ENCODE measurements around the gene ZFAND4.
"Not testable (repeated sequence)": the region's sequence is repeated elsewhere in the genome, so short reads cannot be mapped to it uniquely, and the experiment has no call there.

The ZFAND4 gene

DNA sequence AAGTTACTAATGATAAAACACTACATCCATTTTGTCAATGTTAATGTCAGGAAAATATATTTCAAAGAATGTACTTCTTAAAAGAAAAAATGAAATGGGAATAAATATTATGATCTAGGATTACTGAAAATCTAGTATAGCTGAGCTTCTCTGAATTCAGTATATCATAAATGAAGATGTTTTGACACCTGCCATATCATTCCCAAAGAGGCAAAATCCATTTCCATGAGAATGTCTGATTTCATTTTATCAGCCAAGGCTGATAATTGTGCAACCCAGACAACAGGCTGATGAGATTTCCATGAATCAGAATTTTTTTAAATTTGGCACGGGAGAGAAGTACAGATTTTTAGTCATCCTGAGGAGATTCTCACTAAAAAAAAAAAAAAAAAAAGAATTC is 32.5 kb downstream of the ZFAND4 start:
- no peak for DNase-seq

DNA sequence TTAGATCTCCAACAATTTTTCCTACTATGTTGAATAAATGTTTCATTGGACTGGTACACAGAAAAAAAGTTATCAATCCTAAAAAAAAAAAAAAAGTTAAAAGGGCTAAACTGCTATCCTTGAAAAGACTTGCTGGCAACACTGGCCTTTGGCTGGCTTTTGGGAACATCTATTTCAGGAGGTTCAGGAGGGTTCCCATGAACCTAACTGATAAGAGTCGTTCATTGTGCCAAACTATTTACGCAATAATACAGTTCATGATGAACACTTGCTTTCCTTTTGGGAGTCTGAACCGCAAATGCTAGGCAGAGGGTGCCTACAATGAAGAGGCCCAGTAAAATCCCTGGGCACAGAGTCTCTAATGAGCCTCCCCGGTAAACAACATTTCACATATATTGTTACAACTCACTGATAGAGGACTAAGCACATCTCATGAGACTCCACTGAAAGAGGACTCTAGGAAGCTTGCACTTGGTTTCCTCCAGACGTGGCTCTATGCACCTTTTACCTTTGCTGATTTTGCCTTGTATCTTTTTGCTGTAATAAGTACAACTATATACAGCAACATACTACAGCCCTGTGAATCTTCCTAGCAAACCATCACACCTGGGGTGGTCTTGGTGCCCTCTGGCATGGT is 45.0 kb downstream of the ZFAND4 start:
- DNase-seq: no peak

- DNase-seq: no peak
Observed at GRCh38 chr10:45625879-45626278, 46.7 kb downstream of the ZFAND4 start.

- DNase-seq: no peak
Observed at GRCh38 chr10:45624724-45625123, 47.8 kb downstream of the ZFAND4 start.

DNA sequence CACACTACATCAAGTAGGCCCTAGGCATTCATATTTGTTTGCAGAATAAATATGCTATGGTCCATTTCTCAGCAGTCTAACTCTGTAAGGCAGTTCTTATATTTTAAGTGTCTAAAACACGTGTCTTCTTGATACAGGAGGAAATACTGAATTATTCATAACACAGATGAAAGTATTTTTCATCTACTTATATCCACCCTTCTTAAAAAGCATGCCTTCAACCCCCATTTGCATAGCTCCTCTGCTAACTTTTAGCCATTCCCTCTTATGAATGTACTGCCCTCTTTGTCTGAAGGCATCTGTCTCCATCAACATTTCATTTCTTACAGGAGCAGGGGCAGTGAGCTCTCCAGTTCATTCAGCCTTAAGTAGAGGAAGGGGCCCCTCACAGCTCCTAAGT is 57.7 kb downstream of the ZFAND4 start:
- no peak for DNase-seq

DNA sequence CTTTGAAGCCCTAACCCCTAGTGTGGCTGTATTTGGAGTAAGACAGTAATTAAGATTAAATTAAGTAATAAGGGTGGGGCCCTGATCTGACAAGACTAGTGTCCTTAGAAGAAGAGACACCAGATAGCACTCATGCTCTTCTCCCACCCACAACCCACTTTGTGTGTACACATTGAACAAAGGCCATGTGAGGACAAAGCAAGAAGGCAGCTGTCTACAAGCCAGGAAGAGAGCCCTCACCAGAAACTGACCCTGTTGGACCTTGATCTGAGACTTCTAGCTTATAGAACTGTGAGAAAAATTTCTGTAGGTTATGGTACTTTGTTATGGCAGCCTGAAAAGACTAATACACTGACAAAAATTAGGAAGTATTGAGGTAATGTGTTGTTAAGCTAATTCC is 59.8 kb downstream of the ZFAND4 start:
- no peak for DNase-seq

DNA sequence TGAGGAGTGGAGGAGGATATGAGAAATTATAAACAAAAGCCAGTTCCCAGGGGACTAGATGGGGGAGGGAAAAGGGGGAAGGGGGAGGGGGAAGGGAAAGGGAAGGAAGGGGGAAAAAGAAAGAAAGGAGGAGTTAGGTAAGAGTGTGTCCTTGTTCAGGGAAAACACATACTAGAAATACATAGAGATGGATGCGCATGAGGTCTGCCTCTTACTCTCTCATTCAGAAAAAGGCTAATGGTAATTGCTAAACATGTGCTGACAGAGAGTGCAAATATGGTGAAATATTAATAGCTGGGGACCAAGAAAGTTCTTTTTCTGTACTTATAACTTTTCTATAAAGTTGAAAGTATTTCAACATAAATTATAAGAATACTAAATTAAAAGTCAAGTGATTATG is 64.5 kb downstream of the ZFAND4 start:
- DNase-seq: no peak

DNA sequence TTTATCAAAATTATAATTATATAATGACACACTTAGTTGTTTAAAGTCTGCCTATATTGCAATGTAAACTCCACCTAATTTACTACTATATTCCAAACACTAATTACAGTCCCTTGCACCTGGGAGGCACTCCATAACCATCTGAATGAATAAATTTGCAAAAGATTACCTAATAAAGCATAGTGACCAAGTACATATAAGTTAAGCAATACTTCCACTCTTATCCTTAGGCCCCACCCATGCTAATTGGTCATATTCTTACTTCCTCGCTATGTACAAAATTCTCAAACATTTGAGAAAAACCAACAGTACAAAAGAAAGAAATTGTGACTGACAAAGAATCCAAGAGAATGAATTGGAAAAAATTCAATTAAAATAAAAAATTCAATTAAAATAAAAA is 65.3 kb downstream of the ZFAND4 start:
- no peak for DNase-seq

GRCh38 chr10:45602836-45603235 is 69.7 kb downstream of the ZFAND4 start:
- DNase-seq: no peak

- no peak for DNase-seq
Observed at GRCh38 chr10:45602082-45602730, 70.4 kb downstream of the ZFAND4 start.

DNA sequence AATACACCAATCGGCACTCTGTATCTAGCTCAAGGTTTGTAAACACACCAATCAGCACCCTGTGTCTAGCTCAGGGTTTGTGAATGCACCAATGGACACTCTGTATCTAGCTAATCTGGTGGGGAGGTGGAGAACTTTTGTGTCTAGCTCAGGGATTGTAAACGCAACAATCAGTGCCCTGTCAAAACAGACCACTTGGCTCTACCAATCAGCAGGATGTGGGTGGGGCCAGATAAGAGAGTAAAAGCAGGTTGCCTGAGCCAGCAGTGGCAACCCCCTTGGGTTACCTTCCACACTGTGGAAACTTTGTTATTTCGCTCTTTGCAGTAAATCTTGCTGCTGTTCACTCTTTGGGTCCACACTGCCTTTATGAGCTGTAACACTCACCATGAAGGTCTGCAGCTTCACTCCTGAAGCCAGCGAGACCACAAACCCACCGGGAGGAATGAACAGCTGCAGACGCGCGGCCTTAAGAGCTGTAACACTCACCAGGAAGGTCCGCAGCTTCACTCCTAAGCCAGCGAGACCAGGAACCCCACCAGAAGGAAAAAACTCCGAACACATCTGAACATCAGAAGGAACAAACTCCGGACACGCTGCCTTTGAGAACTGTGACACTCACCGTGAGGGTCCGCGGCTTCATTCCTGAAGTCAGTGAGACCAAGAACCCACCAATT is 71.2 kb downstream of the ZFAND4 start:
- not testable (repeated sequence) for DNase-seq

DNA sequence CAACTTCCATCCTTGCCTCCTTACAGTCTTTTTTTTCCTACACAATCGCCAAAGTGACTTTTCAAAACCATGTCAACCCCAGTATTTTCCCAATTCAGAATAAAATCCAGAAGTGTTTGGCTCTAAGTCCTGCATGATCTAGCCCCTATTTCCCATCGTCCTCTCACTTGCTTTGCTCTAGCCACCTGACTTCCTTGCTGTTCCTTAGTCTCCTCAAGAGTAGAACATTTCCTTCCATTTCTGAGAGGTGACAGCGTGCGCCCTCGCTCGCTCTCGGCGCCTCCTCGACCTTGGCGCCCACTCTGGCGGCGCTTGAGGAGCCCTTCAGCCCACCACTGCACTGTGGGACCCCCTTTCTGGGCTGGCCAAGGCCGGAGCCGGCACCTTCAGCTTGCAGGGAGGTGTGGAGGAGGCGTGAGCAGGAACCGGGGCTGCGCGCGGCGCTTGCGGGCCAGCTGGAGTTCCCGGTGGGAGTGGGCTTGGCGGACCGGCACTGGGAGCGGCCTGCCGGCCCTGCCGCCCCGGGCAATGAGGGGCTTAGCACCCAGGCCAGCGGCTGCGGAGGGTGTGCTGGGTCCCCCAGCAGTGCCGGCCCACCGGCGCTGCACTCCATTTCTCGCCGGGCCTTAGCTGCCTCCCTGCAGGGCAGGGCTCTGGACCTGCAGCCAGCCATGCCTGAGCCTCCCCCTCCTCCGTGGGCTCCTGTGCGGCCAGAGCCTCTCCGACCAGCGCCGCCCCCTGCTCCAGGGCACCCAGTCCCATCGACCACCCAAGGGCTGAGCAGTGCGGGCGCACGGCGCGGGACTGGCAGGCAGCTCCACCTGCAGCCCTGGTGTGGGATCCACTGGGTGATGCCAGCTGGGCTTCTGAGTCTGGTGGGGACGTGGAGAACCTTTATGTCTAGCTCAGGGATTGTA is 72.0 kb downstream of the ZFAND4 start:
- DNase-seq: not testable (repeated sequence)

DNA sequence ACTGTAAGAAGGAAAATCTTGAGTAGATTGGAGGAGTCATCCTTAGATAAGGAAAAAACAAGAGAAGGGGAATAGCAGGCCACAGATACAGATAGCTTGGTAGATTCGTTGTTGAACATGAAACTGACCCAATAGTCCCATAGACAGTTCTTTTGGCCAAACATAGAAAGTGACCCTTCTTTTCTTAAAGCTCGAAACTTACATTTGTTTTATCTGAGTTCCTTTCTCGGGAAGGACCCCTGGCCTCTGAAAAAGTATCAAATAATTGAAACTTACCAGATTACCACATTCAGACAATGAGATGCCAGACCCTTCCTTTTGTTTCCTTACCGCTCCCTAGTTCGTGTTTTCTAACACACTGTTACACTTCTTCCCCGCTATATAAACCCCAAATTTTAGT is 72.9 kb downstream of the ZFAND4 start:
- no peak for DNase-seq

- no peak for DNase-seq
Observed at GRCh38 chr10:45599021-45599603, 73.5 kb downstream of the ZFAND4 start.

DNA sequence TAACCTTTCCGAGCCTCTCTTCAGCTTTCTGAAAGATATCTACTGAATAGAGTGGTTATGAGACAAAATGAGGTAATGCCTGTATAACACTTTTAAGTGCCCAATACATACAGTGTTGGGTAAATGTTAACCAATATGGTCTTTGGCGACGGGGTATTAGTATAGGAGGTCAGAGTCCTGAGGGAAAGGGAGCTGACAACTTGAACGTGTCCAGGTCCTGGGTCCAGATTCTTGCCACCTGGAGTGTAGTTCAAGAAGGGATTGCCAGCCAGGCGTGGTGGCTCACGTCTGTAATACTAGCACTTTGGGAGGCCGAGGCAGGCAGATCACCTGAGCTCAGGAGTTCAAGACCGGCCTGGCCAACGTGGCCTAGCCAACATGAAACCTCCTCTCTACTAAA is 76.0 kb downstream of the ZFAND4 start:
- no peak for DNase-seq

DNA sequence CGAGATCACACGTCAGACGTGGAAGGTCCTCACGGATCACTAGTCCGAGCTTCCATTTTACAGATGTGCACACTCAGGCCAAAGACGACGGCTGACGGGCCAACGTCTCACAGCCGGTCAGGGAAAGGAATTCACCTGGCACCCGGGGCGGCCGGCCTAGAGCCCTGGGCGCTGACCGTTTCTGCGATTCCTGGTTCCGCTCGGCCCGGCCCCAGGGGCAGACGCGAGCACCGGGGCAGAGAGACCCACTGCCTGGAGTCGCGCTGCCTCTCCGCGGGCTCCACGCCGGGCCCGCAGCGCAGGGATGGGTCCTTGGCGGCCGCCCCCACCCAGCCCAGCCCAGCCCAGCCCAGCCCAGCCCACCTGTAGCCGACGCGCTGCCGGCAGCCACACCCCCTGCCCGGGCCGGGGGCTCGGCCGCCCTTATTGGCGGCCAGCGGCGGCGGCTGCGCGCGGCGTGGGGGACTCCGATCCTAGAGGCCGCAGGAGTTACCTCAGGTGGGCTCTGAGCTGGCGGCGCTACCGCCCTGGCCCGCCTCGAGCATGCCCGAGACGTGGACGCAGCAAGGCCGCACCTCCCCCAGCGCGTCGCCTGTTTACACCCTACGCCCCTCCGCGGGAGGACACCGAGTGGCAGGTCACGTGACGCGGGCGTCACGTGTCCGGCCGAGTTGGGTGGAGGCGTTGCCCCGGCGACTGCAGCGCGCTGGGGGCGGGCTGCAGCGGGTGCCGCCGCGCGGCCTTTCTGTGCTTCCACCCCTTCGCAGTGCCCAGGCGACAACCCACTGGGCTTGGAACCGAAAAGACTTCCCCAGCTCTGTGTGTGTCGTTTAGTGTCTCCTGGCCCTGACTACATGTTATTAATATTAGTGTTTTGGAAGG is 78.1 kb downstream of the ZFAND4 start:
- peak; percentile 87 for DNase-seq

DNA sequence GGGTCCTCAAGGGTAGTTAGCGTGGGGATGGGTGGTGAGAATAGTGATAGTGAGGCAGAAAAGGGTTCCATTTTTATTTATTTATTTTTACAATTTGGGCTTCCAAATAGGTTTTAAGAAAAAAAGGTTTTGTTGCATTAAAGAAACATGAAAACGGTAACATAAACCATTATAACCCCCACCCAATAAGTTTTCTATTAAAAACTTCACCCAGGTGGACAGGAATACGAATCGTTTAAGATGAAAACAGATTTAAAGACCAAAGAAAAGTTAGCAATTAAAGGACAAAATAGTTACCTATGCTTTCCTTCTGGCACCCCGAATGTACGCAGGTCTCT is 78.7 kb downstream of the ZFAND4 start:
- no peak for DNase-seq

DNA sequence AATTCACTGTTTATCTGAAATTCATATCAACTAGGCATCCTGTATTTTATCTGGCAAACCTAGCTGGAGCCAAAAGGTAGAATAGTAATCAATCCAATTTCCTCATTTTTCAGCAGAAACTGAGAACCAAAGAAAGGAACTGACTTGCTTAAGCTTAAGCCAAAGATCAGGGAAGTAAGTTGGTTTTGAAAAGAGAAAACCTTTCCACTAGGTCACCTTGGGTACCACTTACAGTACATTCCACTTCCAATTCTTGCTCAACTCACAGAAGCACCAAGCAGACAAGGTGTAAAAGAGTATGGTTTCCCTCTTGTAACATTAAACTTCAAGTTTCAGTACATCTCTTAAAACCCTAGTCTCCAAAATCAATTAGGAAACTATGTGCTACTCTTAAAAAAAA is 79.6 kb downstream of the ZFAND4 start:
- no peak for DNase-seq

GRCh38 chr10:45592432-45592831 is 80.1 kb downstream of the ZFAND4 start:
- no peak for DNase-seq

DNA sequence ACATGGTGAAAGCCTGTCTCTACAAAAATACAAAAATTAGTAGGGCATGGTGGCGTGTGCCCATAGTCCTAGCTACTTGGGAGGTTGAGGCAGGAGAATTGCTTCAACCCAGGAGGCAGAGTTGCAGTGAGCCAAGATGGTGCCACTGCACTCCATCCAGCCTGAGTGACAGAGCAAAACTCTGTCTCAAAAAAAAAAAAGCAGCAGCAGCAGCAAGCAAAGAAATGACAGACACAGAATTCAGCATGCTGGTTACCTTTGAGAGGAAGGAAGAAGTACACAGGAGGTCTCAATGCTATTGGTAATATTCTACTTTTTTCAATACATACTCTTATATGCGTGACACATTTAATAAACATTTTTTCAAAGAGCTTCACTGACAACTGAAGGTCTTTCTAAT is 81.3 kb downstream of the ZFAND4 start:
- DNase-seq: no peak

GRCh38 chr10:45589868-45590267 is 82.7 kb downstream of the ZFAND4 start:
- DNase-seq: no peak

- no peak for DNase-seq
Observed at GRCh38 chr10:45589009-45589408, 83.6 kb downstream of the ZFAND4 start.

Data from activated gamma-delta T cell treated with Interleukin-2 at 50 U/mL for 16 hours (primary cell).